ENCODE results near the gene HIVEP3. TPM values are rescaled to one million over a fixed set of nuclear protein-coding genes. Genes with fewer than 3 reads are reported as not detected.

The HIVEP3 gene
- total RNA-seq, 1 experiment from 2014 or later: 1.4 TPM

DNA sequence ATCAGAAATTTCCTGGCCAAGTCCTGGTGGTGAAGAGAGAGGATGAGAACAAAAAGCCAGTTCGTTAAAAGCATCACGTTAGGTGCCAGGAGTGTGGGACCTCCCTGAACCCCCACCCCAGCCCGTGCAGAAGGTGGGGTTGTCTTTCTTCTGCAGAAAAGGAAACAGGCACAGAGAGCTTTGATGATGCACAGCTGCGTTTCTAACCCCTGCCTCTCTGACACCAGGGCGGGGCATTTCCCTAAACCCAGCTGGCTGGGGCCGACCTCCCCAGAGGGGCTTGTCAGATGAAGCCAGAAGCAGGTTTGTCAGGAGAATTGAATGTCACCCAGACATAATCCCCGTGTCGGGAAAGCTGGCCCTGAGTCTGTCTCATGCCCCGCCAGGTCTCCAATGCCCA, 244.9 kb downstream of the HIVEP3 start:
- H4K91ac ChIP-seq (ENCODE audit: insufficient read length, low read depth, low read length): no peak overlapping the region
- Mint-ChIP-seq H3K9me3 (no peaks in the 10 kb centered on the region), H3K36me3 (ENCODE audit: insufficient read depth in 1 of 3, low read depth in 3 of 3) (no peaks in the 10 kb centered on the region), H3K27me3 (ENCODE audit: low read depth) (peaks cover 8% of the 10 kb centered on the region), H3K4me3 (no peak overlapping the region), H3K27ac (no peak overlapping the region), H3K4me1 (peaks cover 22 to 24% of the 10 kb centered on the region in 2 experiments)
- no CpG with 5 or more reads among the region's 9 CpGs for WGBS (ENCODE audit: extremely low coverage, insufficient read length, low lambda C conversion rate)
- no peak overlapping the region for H3K18ac ChIP-seq (ENCODE audit: insufficient read length, low read depth, low read length)
- no peak overlapping the region for H4K5ac ChIP-seq (ENCODE audit: insufficient read length, low read depth, low read length)
- no peaks in the 10 kb centered on the region for H3K4me1 ChIP-seq (ENCODE audit: insufficient read depth, low read length)
- H3K23ac ChIP-seq (ENCODE audit: insufficient read length, low read depth, low read length): no peak overlapping the region
- no peaks in the 10 kb centered on the region for H3K27me3 ChIP-seq (ENCODE audit: insufficient read depth, low read length)
- H3K79me1 ChIP-seq (ENCODE audit: insufficient read depth, low read depth, low read length, poor library complexity, severe bottlenecking): no peaks in the 10 kb centered on the region
- no peaks in the 10 kb centered on the region for H3K9me3 ChIP-seq (ENCODE audit: control insufficient read depth, low read depth, low read length)
- no peak overlapping the region for H2BK120ac ChIP-seq (ENCODE audit: low read depth, low read length, poor library complexity, severe bottlenecking)
- no peaks in the 10 kb centered on the region for H3K79me2 ChIP-seq (ENCODE audit: insufficient read depth, low read length)
- H4K8ac ChIP-seq (replicated peaks; ENCODE audit: insufficient read length, low read depth, low read length): no peak overlapping the region
- no peaks in the 10 kb centered on the region for H3K23me2 ChIP-seq (ENCODE audit: insufficient read length, low read depth, low read length, poor library complexity, severe bottlenecking)
- H3T11ph ChIP-seq (ENCODE audit: low read length): no peak overlapping the region
- H3K9ac ChIP-seq (ENCODE audit: extremely low read depth, insufficient read length, low read length): no peak overlapping the region
- no peak overlapping the region for H3K4me2 ChIP-seq (ENCODE audit: insufficient read depth, insufficient read length, low read length)
- no peak overlapping the region for H3K4ac ChIP-seq (ENCODE audit: low read depth, low read length)
- no peak for TF ChIP-seq CTCF (conservative IDR thresholded peaks at IDR 0.05)
- no peak overlapping the region for H3K27ac ChIP-seq (ENCODE audit: insufficient read length, low read depth, low read length)
- no peaks in the 10 kb centered on the region for H4K20me1 ChIP-seq (ENCODE audit: control insufficient read depth, insufficient read depth, insufficient read length)
- H2BK5ac ChIP-seq (ENCODE audit: insufficient read length, low read length): no peak overlapping the region
- H2BK15ac ChIP-seq (ENCODE audit: low read depth, low read length): no peak overlapping the region
- H2BK20ac ChIP-seq (ENCODE audit: low read depth, low read length, poor library complexity, severe bottlenecking): no peak overlapping the region
- no peak overlapping the region for H2BK12ac ChIP-seq (ENCODE audit: insufficient read length, low read depth, low read length)
- no peak overlapping the region for H3K56ac ChIP-seq (ENCODE audit: insufficient read length, low read depth, low read length)
- no peak overlapping the region for H3K14ac ChIP-seq (ENCODE audit: insufficient read depth, low read length)
- H2AFZ ChIP-seq (ENCODE audit: low read length): no peak overlapping the region
- DNase-seq: no peak
- H2AK5ac ChIP-seq (ENCODE audit: insufficient read length, low read length): no peak overlapping the region

Data from H9 (cell line).